ENCODE results near the gene PARL. TPM values are rescaled to one million over a fixed set of nuclear protein-coding genes. Genes with fewer than 3 reads are reported as not detected.
"Not testable (repeated sequence)": the region's sequence is repeated elsewhere in the genome, so short reads cannot be mapped to it uniquely, and the experiment has no call there.

The PARL gene
- total and polyA plus RNA-seq, 2 donors (not counting 1 experiment from before 2014, with no cell fraction given) = 23.5 to 46.7 TPM

DNA sequence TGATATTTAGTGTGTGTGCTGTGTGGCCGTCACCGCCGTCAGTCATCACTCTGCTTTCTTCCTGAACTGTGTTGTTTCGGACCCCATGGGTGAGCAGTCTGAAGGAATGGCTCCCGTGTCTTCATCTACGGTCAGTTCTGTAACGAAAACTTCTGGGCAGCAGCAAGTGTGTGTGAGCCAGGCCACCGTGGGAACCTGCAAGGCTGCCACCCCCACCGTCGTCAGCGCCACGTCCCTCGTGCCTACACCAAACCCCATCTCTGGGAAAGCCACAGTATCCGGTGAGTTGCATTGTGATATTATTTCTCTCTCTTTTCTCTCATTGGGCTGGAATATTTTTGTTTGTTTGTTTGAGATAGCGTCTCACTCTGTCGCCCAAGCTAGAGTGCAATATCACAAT is 94.0 kb downstream of the PARL start:
- no peak overlapping the region for H3K9ac ChIP-seq (ENCODE audit: low read length)
- H3K79me2 ChIP-seq (ENCODE audit: control insufficient read depth, insufficient read depth, low read length) = no peaks in the 10 kb centered on the region
- no peaks in the 10 kb centered on the region for H3K9me3 Mint-ChIP-seq (ENCODE audit: insufficient read depth)
- no peaks in the 10 kb centered on the region for H3K27me3 Mint-ChIP-seq
- no peaks in the 10 kb centered on the region for H3K9me3 ChIP-seq (ENCODE audit: control extremely low read depth in 1 of 3, control insufficient read depth in 2 of 3, insufficient read depth in 1 of 3, low read length in 2 of 3)
- H4K20me1 ChIP-seq (ENCODE audit: control insufficient read depth, insufficient read depth, low read length, poor library complexity, severe bottlenecking) = no peaks in the 10 kb centered on the region
- H3K4me3 Mint-ChIP-seq = no peak overlapping the region
- no peak for TF ChIP-seq EZH2 (IDR thresholded peaks at IDR 0.05; ENCODE audit: borderline replicate concordance, insufficient read depth, low read depth, low read length, poor library complexity, severe bottlenecking)
- TF ChIP-seq, protein P1, sequence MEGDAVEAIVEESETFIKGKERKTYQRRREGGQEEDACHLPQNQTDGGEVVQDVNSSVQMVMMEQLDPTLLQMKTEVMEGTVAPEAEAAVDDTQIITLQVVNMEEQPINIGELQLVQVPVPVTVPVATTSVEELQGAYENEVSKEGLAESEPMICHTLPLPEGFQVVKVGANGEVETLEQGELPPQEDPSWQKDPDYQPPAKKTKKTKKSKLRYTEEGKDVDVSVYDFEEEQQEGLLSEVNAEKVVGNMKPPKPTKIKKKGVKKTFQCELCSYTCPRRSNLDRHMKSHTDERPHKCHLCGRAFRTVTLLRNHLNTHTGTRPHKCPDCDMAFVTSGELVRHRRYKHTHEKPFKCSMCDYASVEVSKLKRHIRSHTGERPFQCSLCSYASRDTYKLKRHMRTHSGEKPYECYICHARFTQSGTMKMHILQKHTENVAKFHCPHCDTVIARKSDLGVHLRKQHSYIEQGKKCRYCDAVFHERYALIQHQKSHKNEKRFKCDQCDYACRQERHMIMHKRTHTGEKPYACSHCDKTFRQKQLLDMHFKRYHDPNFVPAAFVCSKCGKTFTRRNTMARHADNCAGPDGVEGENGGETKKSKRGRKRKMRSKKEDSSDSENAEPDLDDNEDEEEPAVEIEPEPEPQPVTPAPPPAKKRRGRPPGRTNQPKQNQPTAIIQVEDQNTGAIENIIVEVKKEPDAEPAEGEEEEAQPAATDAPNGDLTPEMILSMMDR (IDR thresholded peaks at IDR 0.05) = no peak
- no peak for ATAC-seq (ENCODE audit: low read depth)
- no peak overlapping the region for H2AFZ ChIP-seq (ENCODE audit: insufficient read depth, low read depth, low read length, poor library complexity, severe bottlenecking)
- no peak overlapping the region for H3K27ac ChIP-seq (ENCODE audit: low read length in 2 of 2)
- no peaks in the 10 kb centered on the region for H3K4me1 ChIP-seq (ENCODE audit: control insufficient read depth in 2 of 2, insufficient read depth in 2 of 2, low read length in 2 of 2)
- no peak overlapping the region for H3K4me2 ChIP-seq (replicated peaks; ENCODE audit: low read depth, low read length, poor library complexity, severe bottlenecking)
- H3K27ac Mint-ChIP-seq = no peak overlapping the region
- CTCF ChIA-PET = interaction anchor here (1.1 kb wide), 1 partner anchor 23 kb away, joined by 3 read pairs; no protein-coding TSS in a partner anchor
- peaks cover 10 to 56% of the 10 kb centered on the region in 2 experiments for H3K36me3 ChIP-seq (replicated peaks in 1 of 2; ENCODE audit: control extremely low read depth in 1 of 2, control insufficient read depth in 1 of 2, extremely low read depth in 1 of 2, insufficient read depth in 2 of 2, low read length in 1 of 2)
- POLR2A ChIA-PET = no interaction called here
- H3K4me3 ChIP-seq (ENCODE audit: control extremely low read depth in 1 of 5, extremely low read depth in 1 of 5, insufficient read depth in 1 of 5, low read depth in 2 of 5, low read length in 4 of 5) = no peak overlapping the region
- no peaks in the 10 kb centered on the region for H3K27me3 ChIP-seq (replicated peaks in 1 of 4; ENCODE audit: control extremely low read depth in 1 of 4, control insufficient read depth in 3 of 4, insufficient read depth in 4 of 4, low read length in 3 of 4)
- intact Hi-C loops (cut with micrococcal nuclease) = no loop called here
- DNase-seq = no peak
- 100% methylated on average over 12 of the region's 16 CpGs for WGBS (ENCODE audit: insufficient coverage)
- H3K4me1 Mint-ChIP-seq = no peaks in the 10 kb centered on the region

- TF ChIP-seq, protein P1 (IDR thresholded peaks at IDR 0.05) = no peak
- TF ChIP-seq EZH2 (IDR thresholded peaks at IDR 0.05; ENCODE audit: borderline replicate concordance, insufficient read depth, low read depth, low read length, poor library complexity, severe bottlenecking) = no peak
- ATAC-seq (ENCODE audit: low read depth) (no peak), DNase-seq (no peak)
- no peaks in the 10 kb centered on the region for H3K4me1 Mint-ChIP-seq
- WGBS (ENCODE audit: insufficient coverage) = 73% methylated on average over 2 of the region's 4 CpGs
- Histone ChIP-seq H3K36me3 (replicated peaks in 1 of 2; ENCODE audit: control extremely low read depth in 1 of 2, control insufficient read depth in 1 of 2, extremely low read depth in 1 of 2, insufficient read depth in 2 of 2, low read length in 1 of 2) (peaks cover 10 to 56% of the 10 kb centered on the region in 2 experiments), H3K9ac (ENCODE audit: low read length) (no peak overlapping the region), H3K27ac (ENCODE audit: low read length in 2 of 2) (no peak overlapping the region), H3K4me1 (ENCODE audit: control insufficient read depth in 2 of 2, insufficient read depth in 2 of 2, low read length in 2 of 2) (no peaks in the 10 kb centered on the region), H4K20me1 (ENCODE audit: control insufficient read depth, insufficient read depth, low read length, poor library complexity, severe bottlenecking) (no peaks in the 10 kb centered on the region), H3K4me2 (replicated peaks; ENCODE audit: low read depth, low read length, poor library complexity, severe bottlenecking) (no peak overlapping the region), H3K4me3 (ENCODE audit: control extremely low read depth in 1 of 5, extremely low read depth in 1 of 5, insufficient read depth in 1 of 5, low read depth in 2 of 5, low read length in 4 of 5) (no peak overlapping the region), H3K79me2 (ENCODE audit: control insufficient read depth, insufficient read depth, low read length) (no peaks in the 10 kb centered on the region), H3K9me3 (ENCODE audit: control extremely low read depth in 1 of 3, control insufficient read depth in 2 of 3, insufficient read depth in 1 of 3, low read length in 2 of 3) (no peaks in the 10 kb centered on the region), H3K27me3 (replicated peaks in 1 of 4; ENCODE audit: control extremely low read depth in 1 of 4, control insufficient read depth in 3 of 4, insufficient read depth in 4 of 4, low read length in 3 of 4) (no peaks in the 10 kb centered on the region), H2AFZ (ENCODE audit: insufficient read depth, low read depth, low read length, poor library complexity, severe bottlenecking) (no peak overlapping the region)
- H3K9me3 Mint-ChIP-seq (ENCODE audit: insufficient read depth) = no peaks in the 10 kb centered on the region
- intact Hi-C loops (cut with micrococcal nuclease) = no loop called here
- CTCF ChIA-PET = no interaction called here
- POLR2A ChIA-PET = no interaction called here
- no peaks in the 10 kb centered on the region for H3K27me3 Mint-ChIP-seq
- H3K27ac Mint-ChIP-seq = no peak overlapping the region
- no peak overlapping the region for H3K4me3 Mint-ChIP-seq
Observed at GRCh38 chr3:183789826-183790225, 94.9 kb downstream of the PARL start.

GRCh38 chr3:183784503-183784902 is 100.2 kb downstream of the PARL start:
- intact Hi-C loops (cut with micrococcal nuclease); CTCF ChIA-PET: not testable (repeated sequence)
- over 99% methylated on average over 8 of the region's 10 CpGs for WGBS (ENCODE audit: insufficient coverage)

More at GRCh38 chr3:183784503-183784902, 100.2 kb downstream of the PARL start:
- H3K4me1 Mint-ChIP-seq = peaks cover 14% of the 10 kb centered on the region
- H3K9me3 ChIP-seq (ENCODE audit: control extremely low read depth in 1 of 3, control insufficient read depth in 2 of 3, insufficient read depth in 1 of 3, low read length in 2 of 3); H3K27ac ChIP-seq (ENCODE audit: low read length in 2 of 2); H3K27me3 ChIP-seq (replicated peaks in 1 of 4; ENCODE audit: control extremely low read depth in 1 of 4, control insufficient read depth in 3 of 4, insufficient read depth in 4 of 4, low read length in 3 of 4); H3K4me3 ChIP-seq (ENCODE audit: control extremely low read depth in 1 of 5, extremely low read depth in 1 of 5, insufficient read depth in 1 of 5, low read depth in 2 of 5, low read length in 4 of 5); H3K9ac ChIP-seq (ENCODE audit: low read length); POLR2A ChIA-PET; H3K4me2 ChIP-seq (replicated peaks; ENCODE audit: low read depth, low read length, poor library complexity, severe bottlenecking); DNase-seq; H3K27ac Mint-ChIP-seq; H2AFZ ChIP-seq (ENCODE audit: insufficient read depth, low read depth, low read length, poor library complexity, severe bottlenecking); H3K79me2 ChIP-seq (ENCODE audit: control insufficient read depth, insufficient read depth, low read length); H3K4me3 Mint-ChIP-seq; ATAC-seq (ENCODE audit: low read depth); H3K4me1 ChIP-seq (ENCODE audit: control insufficient read depth in 2 of 2, insufficient read depth in 2 of 2, low read length in 2 of 2); H3K9me3 Mint-ChIP-seq (ENCODE audit: insufficient read depth); H3K27me3 Mint-ChIP-seq; H4K20me1 ChIP-seq (ENCODE audit: control insufficient read depth, insufficient read depth, low read length, poor library complexity, severe bottlenecking): not testable (repeated sequence)
- H3K36me3 ChIP-seq (replicated peaks in 1 of 2; ENCODE audit: control extremely low read depth in 1 of 2, control insufficient read depth in 1 of 2, extremely low read depth in 1 of 2, insufficient read depth in 2 of 2, low read length in 1 of 2) = peaks cover 16 to 52% of the 10 kb centered on the region in 2 experiments
